ENCODE data around the gene SH2D6. TPM values are rescaled to one million over a fixed set of nuclear protein-coding genes. Genes with fewer than 3 reads are reported as not detected.

The SH2D6 gene
- total and polyA plus RNA-seq, 9 of the 15 experiments (the other 6 are each of a cell fraction or from before 2014, with no cell fraction given) = 0.07 to 0.76 (median 0.33) TPM; not detected in 2

DNA sequence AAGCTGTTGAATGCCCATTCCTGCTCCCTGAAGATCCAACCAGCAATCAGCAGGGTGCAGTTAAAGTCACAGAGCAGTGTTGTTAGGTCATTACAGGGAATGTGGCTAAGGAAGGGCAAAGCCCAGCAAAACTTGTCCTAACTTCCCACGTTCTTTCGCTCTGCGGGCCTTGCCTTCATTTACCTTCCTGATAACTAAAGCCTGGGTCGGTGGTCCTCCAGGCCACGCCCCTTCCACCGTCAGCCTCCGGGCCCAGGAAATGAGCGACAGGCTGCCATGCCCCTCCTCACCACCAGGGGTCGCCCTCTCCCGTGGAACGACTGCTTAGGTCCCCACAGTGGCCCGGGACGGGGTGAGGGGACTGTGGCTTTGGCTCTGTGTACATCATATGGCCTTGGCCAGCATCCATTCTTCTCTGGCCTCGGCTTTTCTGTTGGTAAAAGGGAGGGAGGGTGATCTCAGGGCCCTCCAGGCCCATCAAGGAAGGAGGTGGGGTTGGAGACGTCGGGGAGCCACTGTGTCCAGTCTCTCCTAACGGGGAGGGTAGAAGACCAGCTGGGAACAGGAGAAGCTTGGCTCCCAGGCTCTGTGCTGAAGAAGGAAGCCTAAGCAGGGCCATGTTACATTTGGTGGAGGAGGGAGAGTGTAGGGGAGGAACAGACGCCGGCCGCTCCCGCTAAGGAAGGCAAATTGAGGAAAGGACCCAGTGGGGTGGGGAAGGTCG lies 2.2 kb downstream of the SH2D6 start (continued):
- TF ChIP-seq ZNF764 (CRISPR knock-in tag; IDR thresholded peaks at IDR 0.05; ENCODE audit: low read depth) (no peak), ZNF143 (CRISPR knock-in tag; IDR thresholded peaks at IDR 0.05) (no peak), SOX6 (IDR thresholded peaks at IDR 0.05) (peak; percentile 43; the same call in 1 of the 2 replicates), FOXJ3 (CRISPR knock-in tag; IDR thresholded peaks at IDR 0.05) (no peak), ZNF124 (CRISPR knock-in tag; IDR thresholded peaks at IDR 0.05) (no peak), MED1 (CRISPR knock-in tag; IDR thresholded peaks at IDR 0.05; ENCODE audit: borderline replicate concordance) (no peak), IFI16 (CRISPR knock-in tag; IDR thresholded peaks at IDR 0.05) (peak; percentile 38; the same call in 1 of the 2 replicates), CREB1 (IDR thresholded peaks at IDR 0.05) (no peak), CREB1 (CRISPR knock-in tag; IDR thresholded peaks at IDR 0.05) (peak; percentile 46; the same call in 1 of the 2 replicates), POU5F1 (IDR thresholded peaks at IDR 0.05; ENCODE audit: borderline replicate concordance, low read depth, low read length, partially characterized antibody) (no peak), ZNF41 (CRISPR knock-in tag; conservative IDR thresholded peaks at IDR 0.05) (no peak; the same call in 1 of the 2 replicates)
- TF ChIP-seq, protein P1, sequence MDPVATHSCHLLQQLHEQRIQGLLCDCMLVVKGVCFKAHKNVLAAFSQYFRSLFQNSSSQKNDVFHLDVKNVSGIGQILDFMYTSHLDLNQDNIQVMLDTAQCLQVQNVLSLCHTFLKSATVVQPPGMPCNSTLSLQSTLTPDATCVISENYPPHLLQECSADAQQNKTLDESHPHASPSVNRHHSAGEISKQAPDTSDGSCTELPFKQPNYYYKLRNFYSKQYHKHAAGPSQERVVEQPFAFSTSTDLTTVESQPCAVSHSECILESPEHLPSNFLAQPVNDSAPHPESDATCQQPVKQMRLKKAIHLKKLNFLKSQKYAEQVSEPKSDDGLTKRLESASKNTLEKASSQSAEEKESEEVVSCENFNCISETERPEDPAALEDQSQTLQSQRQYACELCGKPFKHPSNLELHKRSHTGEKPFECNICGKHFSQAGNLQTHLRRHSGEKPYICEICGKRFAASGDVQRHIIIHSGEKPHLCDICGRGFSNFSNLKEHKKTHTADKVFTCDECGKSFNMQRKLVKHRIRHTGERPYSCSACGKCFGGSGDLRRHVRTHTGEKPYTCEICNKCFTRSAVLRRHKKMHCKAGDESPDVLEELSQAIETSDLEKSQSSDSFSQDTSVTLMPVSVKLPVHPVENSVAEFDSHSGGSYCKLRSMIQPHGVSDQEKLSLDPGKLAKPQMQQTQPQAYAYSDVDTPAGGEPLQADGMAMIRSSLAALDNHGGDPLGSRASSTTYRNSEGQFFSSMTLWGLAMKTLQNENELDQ (CRISPR knock-in tag; IDR thresholded peaks at IDR 0.05; ENCODE audit: borderline replicate concordance) = no peak
- TF ChIP-seq, protein P2, sequence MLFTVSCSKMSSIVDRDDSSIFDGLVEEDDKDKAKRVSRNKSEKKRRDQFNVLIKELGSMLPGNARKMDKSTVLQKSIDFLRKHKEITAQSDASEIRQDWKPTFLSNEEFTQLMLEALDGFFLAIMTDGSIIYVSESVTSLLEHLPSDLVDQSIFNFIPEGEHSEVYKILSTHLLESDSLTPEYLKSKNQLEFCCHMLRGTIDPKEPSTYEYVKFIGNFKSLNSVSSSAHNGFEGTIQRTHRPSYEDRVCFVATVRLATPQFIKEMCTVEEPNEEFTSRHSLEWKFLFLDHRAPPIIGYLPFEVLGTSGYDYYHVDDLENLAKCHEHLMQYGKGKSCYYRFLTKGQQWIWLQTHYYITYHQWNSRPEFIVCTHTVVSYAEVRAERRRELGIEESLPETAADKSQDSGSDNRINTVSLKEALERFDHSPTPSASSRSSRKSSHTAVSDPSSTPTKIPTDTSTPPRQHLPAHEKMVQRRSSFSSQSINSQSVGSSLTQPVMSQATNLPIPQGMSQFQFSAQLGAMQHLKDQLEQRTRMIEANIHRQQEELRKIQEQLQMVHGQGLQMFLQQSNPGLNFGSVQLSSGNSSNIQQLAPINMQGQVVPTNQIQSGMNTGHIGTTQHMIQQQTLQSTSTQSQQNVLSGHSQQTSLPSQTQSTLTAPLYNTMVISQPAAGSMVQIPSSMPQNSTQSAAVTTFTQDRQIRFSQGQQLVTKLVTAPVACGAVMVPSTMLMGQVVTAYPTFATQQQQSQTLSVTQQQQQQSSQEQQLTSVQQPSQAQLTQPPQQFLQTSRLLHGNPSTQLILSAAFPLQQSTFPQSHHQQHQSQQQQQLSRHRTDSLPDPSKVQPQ (CRISPR knock-in tag; IDR thresholded peaks at IDR 0.05; ENCODE audit: borderline replicate concordance) = no peak
- TF ChIP-seq, protein P3, sequence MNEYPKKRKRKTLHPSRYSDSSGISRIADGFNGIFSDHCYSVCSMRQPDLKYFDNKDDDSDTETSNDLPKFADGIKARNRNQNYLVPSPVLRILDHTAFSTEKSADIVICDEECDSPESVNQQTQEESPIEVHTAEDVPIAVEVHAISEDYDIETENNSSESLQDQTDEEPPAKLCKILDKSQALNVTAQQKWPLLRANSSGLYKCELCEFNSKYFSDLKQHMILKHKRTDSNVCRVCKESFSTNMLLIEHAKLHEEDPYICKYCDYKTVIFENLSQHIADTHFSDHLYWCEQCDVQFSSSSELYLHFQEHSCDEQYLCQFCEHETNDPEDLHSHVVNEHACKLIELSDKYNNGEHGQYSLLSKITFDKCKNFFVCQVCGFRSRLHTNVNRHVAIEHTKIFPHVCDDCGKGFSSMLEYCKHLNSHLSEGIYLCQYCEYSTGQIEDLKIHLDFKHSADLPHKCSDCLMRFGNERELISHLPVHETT (CRISPR knock-in tag; conservative IDR thresholded peaks at IDR 0.05 in 1 of 2, IDR thresholded peaks at IDR 0.05 in 1 of 2) = no peak
- TF ChIP-seq, protein P4, sequence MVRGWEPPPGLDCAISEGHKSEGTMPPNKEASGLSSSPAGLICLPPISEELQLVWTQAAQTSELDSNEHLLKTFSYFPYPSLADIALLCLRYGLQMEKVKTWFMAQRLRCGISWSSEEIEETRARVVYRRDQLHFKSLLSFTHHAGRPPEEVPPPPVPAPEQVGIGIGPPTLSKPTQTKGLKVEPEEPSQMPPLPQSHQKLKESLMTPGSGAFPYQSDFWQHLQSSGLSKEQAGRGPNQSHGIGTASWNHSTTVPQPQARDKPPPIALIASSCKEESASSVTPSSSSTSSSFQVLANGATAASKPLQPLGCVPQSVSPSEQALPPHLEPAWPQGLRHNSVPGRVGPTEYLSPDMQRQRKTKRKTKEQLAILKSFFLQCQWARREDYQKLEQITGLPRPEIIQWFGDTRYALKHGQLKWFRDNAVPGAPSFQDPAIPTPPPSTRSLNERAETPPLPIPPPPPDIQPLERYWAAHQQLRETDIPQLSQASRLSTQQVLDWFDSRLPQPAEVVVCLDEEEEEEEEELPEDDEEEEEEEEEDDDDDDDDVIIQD (CRISPR knock-in tag; IDR thresholded peaks at IDR 0.05) = no peak
- TF ChIP-seq, protein P5, sequence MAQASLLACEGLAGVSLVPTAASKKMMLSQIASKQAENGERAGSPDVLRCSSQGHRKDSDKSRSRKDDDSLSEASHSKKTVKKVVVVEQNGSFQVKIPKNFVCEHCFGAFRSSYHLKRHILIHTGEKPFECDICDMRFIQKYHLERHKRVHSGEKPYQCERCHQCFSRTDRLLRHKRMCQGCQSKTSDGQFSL (CRISPR knock-in tag; IDR thresholded peaks at IDR 0.05) = no peak
- TF ChIP-seq, protein P5 (tag; IDR thresholded peaks at IDR 0.05) = peak in 1 of 2 experiments; percentile 77; a peak in 2 of 4 replicates
- TF ChIP-seq, protein P6, sequence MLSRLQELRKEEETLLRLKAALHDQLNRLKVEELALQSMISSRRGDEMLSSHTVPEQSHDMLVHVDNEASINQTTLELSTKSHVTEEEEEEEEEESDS (CRISPR knock-in tag; IDR thresholded peaks at IDR 0.05) = no peak

All from K562 (cell line).